T47D (cell line): ENCODE data around the gene CTNNBIP1.
A peak's percentile ranks its signal among the peaks of the same experiment; 100 is the strongest.

Experiments
- DNase-seq, 2 experiments: peaks; one replicate each; pipeline versions ENCODE4 v3.0.0 to v3.0.0-alpha.2; 2011 to 2012; ENCODE audit warnings: low read depth in 1 of 2, low spot score in 1 of 2
- JUND ChIP-seq: IDR thresholded peaks from 2 replicates; pipeline ENCODE4 v1.6.1; 2012; ENCODE audit warnings: low read depth
- in situ Hi-C: cut with HindIII; loops from 2 replicates; pipeline ENCODE4 v1.10.0; 2016; ENCODE audit warnings: low sequenced_read_pairs, low pct_unique_long_range_greater_than_20kb

Gene CTNNBIP1

GRCh38 chr1:9900142-9901043 is 9.7 kb downstream of the CTNNBIP1 start:
- in situ Hi-C loops: no loop called here
- TF ChIP-seq JUND: no peak
- peak in 1 of 2 experiments; percentile 47 for DNase-seq

GRCh38 chr1:9894115-9894514 is 16.0 kb downstream of the CTNNBIP1 start:
- in situ Hi-C loops: no loop called here
- DNase-seq: peak in 1 of 2 experiments; percentile 45
- no peak for TF ChIP-seq JUND

GRCh38 chr1:9892563-9893528 is 17.2 kb downstream of the CTNNBIP1 start:
- peak in 1 of 2 experiments; percentile 85 for DNase-seq
- no peak for TF ChIP-seq JUND
- in situ Hi-C loops: no loop called here

GRCh38 chr1:9891207-9891606 is 18.9 kb downstream of the CTNNBIP1 start:
- TF ChIP-seq JUND: no peak
- in situ Hi-C loops: no loop called here
- peak in 1 of 2 experiments; percentile 39 for DNase-seq

- peak in 1 of 2 experiments; percentile 25 for DNase-seq
- TF ChIP-seq JUND: no peak
- in situ Hi-C loops: no loop called here
Observed at GRCh38 chr1:9890224-9890731, 19.8 kb downstream of the CTNNBIP1 start.

GRCh38 chr1:9889411-9889810 is 20.7 kb downstream of the CTNNBIP1 start:
- in situ Hi-C loops: no loop called here
- TF ChIP-seq JUND: no peak
- no peak for DNase-seq

- TF ChIP-seq JUND: no peak
- in situ Hi-C loops: no loop called here
- DNase-seq: no peak
Observed at GRCh38 chr1:9888886-9889285, 21.2 kb downstream of the CTNNBIP1 start.

- in situ Hi-C loops: no loop called here
- DNase-seq: no peak
- no peak for TF ChIP-seq JUND
Observed at GRCh38 chr1:9887070-9887469, 23.0 kb downstream of the CTNNBIP1 start.

GRCh38 chr1:9886092-9886742 is 23.9 kb downstream of the CTNNBIP1 start:
- no peak for TF ChIP-seq JUND
- no peak for DNase-seq
- in situ Hi-C loops: no loop called here

- in situ Hi-C loops: no loop called here
- no peak for TF ChIP-seq JUND
Observed at GRCh38 chr1:9884805-9885204, 25.3 kb downstream of the CTNNBIP1 start.

GRCh38 chr1:9883585-9884449 is 26.3 kb downstream of the CTNNBIP1 start:
- no peak for TF ChIP-seq JUND
- in situ Hi-C loops: no loop called here
- no peak for DNase-seq

More at GRCh38 chr1:9884805-9885204, 25.3 kb downstream of the CTNNBIP1 start:
- DNase-seq: no peak
